HG02623 (cell line): Measurements from ENCODE around the gene EME1.

Experiments used
- ATAC-seq: cut with Tn5 transposase; IDR thresholded peaks from one replicate; pipeline ENCODE4 v1.9.1; 2021; ENCODE audit warnings: moderate library complexity; ENCODE audit not compliant: unreplicated experiment

The EME1 gene

DNA sequence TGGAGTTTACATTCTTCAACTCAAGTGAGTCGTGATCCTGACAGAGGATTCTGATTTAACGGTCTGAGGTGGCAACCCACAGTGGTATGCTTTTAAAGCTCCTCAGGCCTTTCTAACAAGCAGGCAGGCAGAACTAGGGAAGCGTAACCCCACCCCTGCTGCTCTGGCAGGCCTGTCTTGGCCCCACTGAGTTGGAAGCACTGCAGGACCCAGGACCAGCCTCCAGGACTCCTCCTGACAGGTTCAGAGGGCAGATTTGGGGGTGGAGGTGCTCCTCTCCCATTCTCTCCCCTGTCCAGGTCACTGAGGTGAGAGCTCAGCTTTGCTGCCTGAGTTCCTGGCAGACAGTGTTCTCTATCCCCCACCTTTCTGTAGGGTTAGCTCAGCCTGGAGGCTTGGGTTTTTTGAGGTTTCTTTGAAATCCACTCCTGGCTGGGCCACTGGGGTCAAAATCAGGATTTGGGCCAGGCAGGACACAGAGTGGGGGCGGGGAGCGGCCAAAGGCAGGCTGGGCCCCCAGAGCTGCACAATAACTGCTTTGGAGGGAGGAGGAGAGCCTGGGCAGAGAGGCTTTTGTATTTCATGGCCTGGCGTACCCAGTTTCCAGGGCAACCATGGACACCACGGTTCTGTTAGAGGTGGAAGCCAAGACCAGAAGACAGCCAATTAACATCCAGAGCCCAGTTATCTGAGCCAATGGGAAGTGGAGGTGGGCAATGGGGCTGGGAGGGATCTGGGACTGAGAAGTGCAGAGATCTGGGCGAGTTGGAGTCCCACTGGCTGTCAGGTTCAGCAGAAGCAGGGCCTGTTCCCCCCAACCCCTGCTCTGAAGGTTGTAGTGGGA is 9.6 kb upstream of the EME1 start:
- ATAC-seq: no peak

DNA sequence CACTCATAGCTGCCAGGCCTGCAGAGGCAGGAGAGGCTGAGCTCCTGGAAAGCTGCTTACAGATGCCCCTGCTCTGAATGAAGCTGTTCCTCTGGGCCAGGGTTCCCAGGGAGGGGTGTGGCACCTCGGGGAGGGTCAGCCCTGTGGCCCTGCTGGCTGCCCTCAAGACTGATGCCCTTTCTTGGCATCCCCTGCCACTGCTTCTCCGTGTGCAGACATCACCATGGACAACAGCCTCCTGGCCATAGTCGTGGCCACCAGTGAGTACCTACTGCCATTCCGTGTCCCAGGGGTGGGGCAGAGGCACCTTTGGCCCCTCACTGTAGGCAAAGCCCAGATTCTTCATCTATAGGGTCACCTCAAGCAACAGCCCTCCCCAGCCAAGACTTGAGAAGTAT is 9.0 kb upstream of the EME1 start:
- ATAC-seq: no peak

DNA sequence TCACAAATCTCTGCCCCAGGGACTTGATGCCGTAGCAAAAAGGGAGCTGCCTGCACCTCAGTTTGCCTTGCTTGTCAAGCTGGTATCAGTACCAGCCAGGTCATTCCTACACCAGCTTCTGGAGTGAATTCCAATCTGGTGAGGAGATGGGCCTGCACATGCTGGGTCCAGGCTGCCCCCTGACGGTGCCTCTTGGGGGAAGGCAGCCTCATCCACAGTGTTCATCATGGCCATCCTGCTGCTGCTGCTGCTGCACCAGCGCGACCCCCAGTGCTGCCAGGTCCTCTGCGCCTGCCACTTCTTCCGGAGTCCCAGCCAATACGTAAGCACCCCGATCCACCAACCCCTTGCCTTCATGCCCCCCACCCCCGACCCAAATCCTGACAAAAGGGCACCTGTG is 8.3 kb upstream of the EME1 start:
- no peak for ATAC-seq

DNA sequence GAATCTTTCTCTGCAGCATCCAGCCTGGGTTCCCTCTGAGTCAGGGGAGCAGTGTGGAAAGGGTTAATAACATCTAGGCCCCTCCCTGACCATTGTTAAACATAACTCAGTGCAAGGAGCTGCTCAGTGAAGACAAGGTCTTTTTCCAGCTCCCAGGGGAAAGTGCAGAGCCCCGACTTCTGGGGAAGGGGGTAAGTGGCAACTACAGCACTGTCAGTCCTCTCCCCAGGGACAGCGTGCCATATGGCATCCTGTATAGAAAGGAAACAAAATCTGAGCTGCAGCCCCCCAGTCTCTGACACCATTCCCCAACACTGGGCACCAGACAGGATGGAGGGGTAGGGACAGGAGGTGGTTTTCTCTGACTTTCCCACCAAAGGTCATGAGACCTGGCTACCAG is 7.9 kb upstream of the EME1 start:
- no peak for ATAC-seq

DNA sequence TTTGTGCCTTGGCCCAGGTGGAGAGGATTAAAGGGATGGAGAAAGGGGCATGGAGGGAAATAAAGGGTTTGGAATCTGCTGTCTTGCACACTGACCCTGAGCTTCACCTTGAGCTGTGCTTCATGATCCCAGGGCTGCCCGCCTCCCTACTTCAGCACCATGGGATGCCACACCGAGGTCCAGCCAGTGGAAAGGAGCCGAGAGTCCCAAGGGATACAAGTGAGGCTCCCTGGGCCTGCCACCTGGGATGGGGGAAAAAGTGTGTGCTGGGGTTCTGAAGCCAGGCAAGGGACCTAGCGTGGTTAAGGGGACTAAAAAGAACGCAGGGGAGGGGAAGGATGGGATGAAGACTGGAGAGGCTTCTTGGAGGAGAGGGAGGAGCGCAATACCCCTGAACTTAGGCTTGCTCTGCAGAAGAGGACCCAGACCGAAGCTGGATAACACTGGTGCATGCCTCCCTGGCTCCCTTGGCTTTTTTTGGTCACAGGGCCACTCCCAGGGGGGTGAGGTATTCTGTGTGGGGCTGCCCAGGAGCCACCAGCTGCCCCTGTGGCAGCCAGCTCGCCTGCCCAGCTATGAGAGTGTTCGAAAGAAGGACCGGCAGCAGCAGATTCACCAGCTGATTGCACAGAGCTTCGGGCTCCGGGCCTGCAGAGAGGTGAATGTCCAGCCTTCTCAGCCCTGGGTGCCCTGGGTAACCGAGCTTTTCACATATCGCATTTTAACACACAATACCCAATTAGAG is 7.2 kb upstream of the EME1 start:
- ATAC-seq: no peak

DNA sequence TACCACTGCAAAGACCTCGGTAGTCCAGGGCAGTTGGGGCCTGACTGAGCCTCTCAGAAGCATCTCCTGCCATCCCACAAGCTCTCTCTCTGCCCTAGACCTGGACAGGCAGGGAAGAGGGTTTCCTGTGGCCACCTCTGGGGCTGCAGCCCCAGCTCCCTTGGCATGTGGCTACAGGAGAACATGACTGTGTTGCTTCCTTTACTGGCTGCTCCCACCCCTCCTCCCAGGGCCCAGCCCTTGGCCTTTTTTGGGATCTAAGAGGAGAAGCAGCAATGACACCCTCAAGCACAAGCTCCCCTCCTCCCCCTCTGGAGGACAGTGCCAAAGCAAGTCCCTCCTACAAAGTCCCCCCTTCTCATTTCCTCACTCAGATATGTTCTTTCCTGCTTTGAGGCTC is 5.6 kb upstream of the EME1 start:
- ATAC-seq: no peak

DNA sequence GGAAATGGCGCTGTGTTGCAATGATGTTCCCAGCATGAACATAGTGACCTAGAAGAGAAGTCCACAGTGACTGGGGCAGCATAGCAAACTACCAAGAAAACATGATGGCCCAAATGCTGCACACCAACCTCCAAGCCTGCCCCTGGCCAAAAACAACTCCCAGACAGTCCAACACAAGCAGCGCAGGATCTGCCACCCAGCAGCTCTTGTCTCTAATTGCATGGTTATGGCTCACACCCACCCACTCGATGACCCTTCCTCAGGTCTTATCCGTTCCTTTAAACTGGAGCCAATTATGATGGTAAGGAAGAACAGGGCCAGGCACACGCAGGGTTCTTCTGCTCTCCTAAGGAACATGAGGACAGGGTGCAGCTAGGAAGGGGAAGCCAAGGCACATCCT is 3.0 kb upstream of the EME1 start:
- ATAC-seq: no peak

DNA sequence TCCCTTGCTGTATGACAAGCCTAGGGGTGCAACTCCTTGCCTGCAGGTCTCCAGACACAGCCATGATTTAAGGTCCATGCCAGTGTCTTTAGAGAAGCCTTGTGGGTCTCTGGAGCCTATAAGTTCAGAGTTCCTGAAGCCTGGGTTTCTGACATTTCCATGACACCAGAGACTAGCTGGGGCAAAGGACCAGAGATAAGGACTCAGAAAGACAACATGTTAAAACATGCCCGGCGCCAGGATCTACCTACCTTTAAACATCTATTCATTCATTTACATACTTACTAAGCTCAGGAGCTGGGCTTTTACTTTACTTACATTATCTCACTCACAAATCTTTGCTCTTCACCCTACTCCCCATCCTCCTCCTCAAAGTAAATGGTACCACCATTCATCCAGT is 1.5 kb upstream of the EME1 start:
- ATAC-seq: no peak

DNA sequence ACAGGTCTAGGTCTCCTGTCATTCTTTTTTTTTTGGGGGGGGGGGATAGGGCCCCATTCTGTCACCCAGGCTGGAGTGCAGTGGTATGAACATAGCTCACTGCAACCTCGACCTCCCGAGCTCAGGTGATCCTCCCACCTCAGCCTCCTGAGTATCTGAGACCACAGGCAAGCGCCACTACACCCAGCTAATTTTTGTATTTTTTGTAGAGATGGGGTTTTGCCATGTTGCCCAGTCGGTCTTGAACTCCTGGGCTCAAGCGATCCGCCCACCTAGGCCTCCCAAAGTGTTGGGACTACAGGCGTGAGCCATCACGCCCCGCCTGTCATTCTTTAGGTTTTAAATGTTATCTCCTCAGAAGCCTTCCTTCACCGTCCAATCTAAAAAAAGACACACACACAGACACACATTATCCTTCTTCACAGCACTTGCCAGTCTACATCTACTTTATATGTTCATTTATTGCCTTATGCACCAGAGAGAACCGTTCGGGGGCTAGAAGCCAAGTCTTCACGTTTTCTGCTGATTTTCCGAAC is 739 bp upstream of the EME1 start:
- ATAC-seq: no peak

DNA sequence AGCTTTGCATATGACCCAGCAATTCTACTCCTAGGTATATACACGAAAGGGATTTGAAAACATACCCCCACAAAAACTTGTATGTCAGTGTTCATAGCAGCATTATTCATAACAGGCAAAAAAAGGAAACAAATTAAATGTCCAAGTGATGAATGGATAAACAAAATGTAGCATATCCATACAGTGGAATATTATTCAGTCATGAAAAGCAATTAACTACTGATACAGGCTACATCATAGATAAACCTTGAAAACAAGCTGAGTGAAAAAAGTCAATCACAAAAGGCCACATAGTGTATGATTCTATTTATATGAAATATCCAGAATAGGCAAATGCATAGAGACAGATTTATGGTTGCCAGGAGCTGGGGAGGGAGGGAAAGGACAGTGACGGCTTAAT is 676 bp downstream of the EME1 start:
- no peak for ATAC-seq

DNA sequence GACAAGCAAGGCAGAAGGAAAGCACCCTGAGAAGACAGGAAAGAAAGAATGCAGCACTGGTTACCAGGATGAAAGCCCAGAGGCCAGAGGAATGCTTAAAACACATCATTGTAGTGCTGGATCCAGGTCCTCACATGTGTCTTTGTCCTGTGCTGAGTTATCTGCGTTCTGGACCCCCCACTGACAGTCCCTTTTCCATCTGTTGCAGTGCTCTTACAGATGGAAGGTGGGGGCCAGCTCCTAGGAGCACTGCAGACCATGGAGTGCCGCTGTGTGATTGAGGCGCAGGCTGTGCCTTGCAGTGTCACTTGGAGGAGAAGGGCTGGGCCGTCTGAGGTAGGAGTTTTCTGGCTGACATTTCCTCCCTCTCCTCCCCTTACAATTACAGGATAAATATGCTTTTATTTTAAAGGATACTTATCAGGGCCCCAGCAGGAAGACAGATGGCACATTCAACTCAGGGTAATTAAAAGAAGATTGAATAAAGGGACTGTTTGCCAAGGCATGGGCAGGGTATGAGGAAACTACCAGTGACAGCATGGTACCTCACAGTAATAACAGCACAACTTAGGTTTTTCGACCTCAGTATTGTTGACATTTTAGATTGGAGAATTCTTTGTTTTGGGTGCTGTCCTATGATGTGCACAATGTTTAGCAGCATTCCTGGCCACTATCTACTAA is 3.0 kb downstream of the EME1 start:
- no peak for ATAC-seq

DNA sequence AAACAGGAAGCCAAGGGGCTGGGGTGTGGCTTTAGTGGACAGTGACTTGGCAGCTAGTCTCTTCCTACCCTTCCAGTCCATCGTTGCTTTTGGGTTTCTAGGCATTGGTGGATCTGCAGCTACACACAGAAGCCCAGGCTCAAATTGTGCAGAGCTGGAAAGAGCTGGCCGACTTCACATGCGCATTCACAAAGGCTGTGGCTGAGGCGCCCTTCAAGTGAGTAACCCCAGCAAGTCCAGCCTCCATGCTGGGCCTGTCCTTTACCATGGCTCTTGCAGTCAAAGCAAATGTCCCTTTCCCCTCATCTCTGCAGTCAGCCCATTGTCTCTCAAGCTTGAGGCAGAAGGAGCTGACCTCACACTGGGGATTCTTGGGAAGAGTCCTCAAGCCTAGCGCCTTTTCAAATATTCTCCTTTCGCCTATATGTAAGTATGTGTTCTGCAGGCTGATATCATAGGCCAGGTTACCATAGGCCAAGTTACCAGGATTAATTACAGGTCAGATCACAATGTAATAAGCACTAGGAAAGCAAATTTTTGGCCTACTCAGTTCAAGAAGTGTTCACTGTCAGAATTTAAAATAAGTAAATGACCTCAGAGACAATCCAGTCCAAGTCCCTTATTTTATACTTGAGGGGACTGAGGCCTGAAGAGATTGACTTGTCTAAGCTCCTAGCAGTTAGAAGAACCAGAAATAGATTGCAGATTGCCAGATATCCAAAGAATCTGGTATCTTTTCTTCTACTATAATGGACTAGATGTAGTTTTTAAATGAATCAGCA is 6.5 kb downstream of the EME1 start:
- ATAC-seq: no peak

DNA sequence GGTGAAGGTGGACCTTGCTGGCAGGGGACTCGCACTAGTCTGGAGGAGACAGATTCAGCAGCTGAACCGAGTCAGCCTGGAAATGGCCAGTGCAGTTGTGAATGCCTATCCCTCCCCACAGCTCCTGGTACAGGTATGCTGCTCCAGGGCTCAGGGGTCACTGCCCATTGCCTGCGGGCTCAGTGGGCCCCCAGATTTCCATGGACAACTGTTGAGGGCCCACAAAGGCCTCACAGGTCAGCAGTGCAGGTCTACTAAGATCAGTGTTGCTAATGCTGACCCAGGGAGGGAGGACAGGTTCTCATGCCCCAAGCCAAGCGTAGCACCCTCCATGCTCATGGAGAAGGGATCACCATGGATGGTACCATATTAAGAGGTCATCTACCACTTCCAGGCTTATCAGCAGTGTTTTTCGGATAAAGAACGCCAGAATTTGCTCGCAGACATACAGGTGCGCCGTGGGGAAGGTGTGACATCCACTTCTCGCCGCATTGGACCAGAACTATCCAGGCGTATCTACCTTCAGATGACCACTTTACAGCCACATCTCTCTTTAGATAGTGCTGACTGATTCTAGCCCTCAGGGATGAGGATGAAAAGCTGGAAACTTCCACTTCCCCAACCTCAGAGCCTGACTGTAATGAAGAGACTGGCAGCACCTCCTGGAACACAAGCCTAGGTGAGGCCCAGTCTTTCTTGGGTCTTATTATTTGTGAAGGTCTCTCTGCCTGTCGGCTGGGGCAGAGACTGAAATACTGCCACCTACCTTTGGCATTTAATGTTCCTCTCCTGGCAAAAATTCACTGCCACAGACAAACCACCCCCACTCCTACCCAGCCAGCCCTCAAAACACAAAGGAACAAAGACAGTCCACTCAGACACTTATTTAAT is 7.6 kb downstream of the EME1 start:
- ATAC-seq: no peak

DNA sequence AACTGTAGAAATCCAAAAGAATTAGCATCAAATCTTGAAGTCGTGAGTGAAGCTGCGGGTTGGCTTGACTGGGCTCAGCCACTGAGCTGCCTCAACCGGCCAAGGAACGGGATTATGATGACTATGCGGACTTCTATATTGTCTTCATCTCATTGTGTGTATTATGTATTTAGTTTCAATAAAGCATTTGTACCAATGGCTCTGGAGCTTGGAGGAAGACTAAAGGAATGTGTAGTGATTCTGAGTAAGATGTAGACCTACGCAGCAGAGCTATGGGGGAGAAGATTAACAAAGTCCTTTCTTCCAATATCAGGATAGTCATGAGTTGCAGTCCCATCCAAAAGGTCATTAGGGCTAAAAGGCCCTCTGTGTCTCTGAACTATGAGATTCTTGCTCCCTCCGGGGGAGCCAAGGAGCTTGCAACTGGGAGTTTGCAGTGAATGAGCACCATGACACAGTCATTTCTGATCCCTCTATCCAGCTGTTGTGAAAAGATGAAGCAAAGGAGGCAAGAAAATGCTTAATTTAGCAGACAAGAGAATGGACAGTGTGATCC is 8.3 kb downstream of the EME1 start:
- no peak for ATAC-seq

DNA sequence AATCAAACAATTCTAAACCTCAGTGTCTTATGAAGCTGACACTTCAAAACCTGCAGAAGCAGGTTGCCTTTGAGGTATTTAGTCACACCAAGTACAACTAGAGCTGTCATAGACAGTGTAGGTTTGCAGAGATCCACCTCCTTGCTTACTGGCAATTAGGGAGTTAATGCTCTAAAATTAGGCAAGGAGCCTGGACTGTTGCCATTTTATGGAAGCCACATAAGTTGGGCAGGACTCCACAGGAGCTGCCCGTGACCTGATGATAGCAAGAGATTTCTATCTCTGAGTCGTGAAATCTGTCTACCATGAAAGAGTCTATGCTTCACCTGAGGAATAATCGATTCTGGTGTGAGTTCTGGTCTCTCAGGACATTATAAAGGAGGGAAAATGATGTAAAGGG is 8.9 kb downstream of the EME1 start:
- no peak for ATAC-seq

DNA sequence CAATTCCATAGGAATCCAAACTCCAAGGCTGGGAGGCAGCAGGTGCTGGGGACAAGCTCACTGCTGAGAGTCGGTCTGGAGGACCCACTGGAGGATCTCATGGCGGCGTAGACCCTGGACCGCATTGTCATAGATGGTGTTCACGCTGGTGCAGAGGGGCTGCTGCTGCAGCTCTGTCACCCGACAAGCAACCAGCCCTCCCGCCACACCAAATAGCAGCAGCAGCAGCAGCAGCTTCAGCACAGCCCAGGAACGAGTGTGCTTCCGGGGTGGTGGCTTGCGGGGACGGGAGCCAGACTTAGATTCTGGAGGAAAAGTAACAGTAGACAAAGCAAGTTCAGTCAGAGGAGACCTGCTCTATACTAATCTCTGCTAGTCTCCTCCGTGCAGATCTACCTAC is 9.9 kb downstream of the EME1 start:
- no peak for ATAC-seq

DNA sequence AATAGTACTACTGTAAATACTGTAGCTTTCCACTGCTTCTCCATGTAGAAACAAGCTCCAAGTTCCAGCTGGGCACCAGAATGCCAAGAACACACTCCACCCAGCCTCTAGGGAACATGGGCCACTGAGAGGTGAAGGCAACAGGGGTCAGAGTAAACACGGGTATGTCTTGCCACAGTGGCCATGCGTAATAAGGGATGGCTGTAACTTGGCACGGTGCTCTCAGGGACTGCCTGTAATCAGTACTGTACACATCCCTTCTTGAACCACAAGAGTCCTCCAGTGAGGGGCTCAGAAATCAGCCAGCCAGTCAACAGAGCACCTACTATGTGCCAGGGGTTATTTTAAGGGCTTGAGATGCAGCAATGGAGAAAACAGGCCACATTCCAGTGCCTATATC is 13.5 kb downstream of the EME1 start:
- ATAC-seq: no peak

DNA sequence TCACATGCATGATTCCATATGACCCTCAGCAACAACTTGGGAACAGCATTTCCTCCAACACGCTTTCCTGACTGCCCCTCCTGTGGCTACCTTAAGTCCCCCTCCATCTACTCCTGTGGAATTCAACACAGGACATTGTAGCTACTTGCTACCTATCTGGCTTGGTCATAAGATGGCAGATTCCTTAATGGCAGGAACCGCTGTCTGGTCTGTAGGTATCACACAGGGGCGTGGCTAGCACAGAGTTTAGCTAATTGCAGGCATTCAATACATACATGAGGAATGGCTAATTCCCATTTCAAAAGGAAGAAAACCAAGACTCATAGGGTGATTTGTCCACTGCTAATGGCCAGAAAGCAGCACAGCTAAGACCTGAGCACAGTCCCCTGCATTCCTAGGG is 15.7 kb downstream of the EME1 start:
- ATAC-seq: no peak

DNA sequence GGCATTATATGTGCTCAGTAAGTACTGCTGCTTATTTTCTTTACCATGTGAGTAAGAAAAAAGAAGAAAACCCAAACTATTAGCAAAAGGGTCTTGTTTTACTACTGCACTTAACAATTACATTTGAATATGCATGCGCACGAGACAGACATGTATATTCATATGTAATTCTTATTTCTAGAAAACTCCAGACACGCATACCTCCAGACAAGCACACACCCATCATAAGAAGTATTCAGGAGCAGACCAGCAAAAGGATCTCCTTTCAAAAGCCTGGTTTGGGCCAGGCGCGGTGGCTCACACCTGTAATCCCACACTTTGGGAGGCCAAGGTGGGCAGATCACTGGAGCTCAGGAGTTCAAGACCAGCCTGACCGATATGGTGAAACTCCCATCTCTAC is 16.5 kb downstream of the EME1 start:
- ATAC-seq: no peak

DNA sequence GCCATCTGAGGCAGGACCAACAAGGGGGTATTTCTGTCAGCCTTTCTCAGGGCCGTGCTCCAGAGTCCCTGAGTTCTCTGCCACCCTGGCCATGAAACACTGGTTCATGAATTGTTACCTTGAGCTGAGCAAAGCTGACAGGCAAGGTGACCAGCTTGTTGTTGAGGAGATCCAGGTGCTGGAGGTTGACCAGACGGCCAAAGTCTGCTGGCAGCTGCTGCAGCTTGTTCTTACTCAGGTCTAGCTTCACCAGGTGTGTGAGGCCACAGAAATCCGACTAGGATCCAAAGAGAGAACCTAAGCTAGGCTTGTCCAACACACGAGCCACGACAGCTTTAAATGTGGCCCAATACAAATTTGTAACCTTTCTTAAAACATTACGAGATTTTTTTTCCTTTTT is 19.6 kb downstream of the EME1 start:
- no peak for ATAC-seq
